Glutamatergic neuron (in vitro differentiated cells): Measurements from ENCODE around the gene COBL. TPM values are rescaled to one million over a fixed set of nuclear protein-coding genes. Genes with fewer than 3 reads are reported as not detected.

Experiments
- DNase-seq: peaks from one replicate; pipeline ENCODE4 v3.0.0; 2022
- H3K27ac Mint-ChIP-seq: one replicate; pipeline ENCODE4 v1.8.0; 2020; ENCODE audit warnings: mild to moderate bottlenecking, mixed read lengths, inconsistent platforms; ENCODE audit not compliant: unreplicated experiment
- H3K27me3 Mint-ChIP-seq: one replicate; pipeline ENCODE4 v1.8.0; 2020; ENCODE audit warnings: mild to moderate bottlenecking, moderate library complexity, mixed read lengths, inconsistent platforms; ENCODE audit not compliant: unreplicated experiment
- H3K36me3 Mint-ChIP-seq: one replicate; pipeline ENCODE4 v1.8.0; 2020; ENCODE audit warnings: mild to moderate bottlenecking, mixed read lengths, inconsistent platforms; ENCODE audit not compliant: unreplicated experiment
- H3K4me1 Mint-ChIP-seq: one replicate; pipeline ENCODE4 v1.8.0; 2020; ENCODE audit warnings: mild to moderate bottlenecking, low read depth, mixed read lengths, inconsistent platforms; ENCODE audit not compliant: unreplicated experiment
- H3K4me3 Mint-ChIP-seq: one replicate; pipeline ENCODE4 v1.8.0; 2020; ENCODE audit warnings: mild to moderate bottlenecking, mixed read lengths, inconsistent platforms; ENCODE audit not compliant: unreplicated experiment
- H3K9me3 Mint-ChIP-seq: one replicate; pipeline ENCODE4 v1.8.0; 2020; ENCODE audit warnings: mild to moderate bottlenecking, moderate library complexity, mixed read lengths, inconsistent platforms; ENCODE audit not compliant: unreplicated experiment
- total RNA-seq: library from RNA; stranded (reverse); fragmentation: NEBNext Ultra II Directional; extraction: Animal tissue kit (Norgen Biotek cat#: 25700); gene quantifications from one replicate; pipeline ENCODE4 v1.2.1, GENCODE V29; 2021; ENCODE audit not compliant: unreplicated experiment
- TF ChIP-seq, protein P1 (sequence below): fragments of 200-600 bp; sonication (generic); IDR thresholded peaks from one replicate; pipeline ENCODE4 v1.5.0; 2021; ENCODE audit not compliant: partially characterized antibody, unreplicated experiment

Gene COBL
- total RNA-seq, 1 donor from 2014 or later: 3.3 TPM

DNA sequence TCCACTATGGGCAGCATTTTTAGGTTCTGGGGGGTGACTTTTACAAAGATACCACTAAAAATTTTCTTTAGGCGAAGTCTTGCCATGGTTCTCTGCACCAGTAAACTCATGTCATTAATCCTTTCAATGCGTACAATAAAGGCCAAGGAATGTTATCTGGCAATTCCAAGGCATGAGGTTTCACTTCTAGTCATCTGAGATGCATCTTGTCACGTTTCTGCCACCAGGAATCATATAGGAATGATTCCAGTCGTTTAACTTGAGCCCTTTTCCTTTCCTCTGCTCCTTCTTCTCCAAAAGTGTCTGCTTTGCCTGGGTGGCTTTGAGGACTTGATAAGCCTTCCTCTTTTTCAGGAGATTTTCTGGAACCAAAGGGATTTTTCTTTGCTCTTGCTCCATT, 56.8 kb downstream of the COBL start:
- Mint-ChIP-seq H3K27ac (no peak overlapping the region), H3K4me3 (no peak overlapping the region), H3K4me1 (no peaks in the 10 kb centered on the region), H3K9me3 (peaks cover 2% of the 10 kb centered on the region), H3K36me3 (no peaks in the 10 kb centered on the region), H3K27me3 (peaks cover 1% of the 10 kb centered on the region)
- TF ChIP-seq, protein P1, sequence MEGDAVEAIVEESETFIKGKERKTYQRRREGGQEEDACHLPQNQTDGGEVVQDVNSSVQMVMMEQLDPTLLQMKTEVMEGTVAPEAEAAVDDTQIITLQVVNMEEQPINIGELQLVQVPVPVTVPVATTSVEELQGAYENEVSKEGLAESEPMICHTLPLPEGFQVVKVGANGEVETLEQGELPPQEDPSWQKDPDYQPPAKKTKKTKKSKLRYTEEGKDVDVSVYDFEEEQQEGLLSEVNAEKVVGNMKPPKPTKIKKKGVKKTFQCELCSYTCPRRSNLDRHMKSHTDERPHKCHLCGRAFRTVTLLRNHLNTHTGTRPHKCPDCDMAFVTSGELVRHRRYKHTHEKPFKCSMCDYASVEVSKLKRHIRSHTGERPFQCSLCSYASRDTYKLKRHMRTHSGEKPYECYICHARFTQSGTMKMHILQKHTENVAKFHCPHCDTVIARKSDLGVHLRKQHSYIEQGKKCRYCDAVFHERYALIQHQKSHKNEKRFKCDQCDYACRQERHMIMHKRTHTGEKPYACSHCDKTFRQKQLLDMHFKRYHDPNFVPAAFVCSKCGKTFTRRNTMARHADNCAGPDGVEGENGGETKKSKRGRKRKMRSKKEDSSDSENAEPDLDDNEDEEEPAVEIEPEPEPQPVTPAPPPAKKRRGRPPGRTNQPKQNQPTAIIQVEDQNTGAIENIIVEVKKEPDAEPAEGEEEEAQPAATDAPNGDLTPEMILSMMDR: no peak
- DNase-seq: no peak

DNA sequence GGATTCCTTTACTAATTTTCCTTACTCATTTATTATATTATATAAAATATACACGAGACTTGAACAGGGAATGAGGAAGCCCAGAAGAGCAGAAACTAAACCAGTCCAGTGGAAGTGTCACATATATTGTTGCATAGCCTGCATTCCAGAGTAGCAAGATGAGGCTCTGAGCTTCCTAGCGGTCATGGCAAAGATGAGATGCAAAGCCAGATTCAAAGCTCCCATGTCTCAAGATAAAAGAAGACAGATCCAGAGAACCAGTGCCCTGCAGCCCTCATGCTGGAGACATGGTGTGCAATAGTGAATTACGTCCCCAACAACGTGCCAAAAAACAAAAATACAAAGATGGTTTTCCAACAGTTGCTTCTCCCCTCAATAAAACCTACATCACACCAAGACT, 59.7 kb downstream of the COBL start:
- no peak for DNase-seq
- TF ChIP-seq, protein P1: no peak
- Mint-ChIP-seq H3K4me1 (no peaks in the 10 kb centered on the region), H3K4me3 (no peak overlapping the region), H3K27ac (no peak overlapping the region), H3K9me3 (no peaks in the 10 kb centered on the region), H3K27me3 (no peaks in the 10 kb centered on the region), H3K36me3 (no peaks in the 10 kb centered on the region)

DNA sequence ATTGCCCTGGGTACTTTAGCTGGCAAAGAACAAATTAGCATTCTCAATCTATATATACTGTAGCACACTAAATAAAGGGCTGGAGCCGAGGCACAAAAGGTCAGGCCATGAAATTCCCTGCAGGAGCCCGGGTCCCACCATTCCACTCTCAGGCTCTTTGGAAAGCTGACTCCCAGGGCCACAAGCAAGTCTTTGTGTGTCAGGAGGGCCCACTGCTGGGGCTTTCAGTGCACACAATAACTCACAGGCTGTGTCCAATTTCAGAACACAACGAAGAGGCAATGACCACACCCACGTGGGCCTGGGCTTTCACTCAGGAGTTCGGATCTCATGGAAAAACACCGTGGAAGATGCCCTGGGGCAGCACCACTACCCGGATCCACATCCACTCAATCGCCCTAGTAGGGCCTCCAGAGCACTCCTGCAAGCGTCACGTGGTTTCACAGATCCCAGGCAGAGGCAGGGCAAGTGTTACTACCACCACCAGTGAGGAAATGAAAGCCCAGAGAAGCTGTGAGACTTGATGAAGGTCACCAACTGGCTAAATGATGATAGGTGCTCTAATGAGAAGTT, 60.3 kb downstream of the COBL start:
- no peak overlapping the region for H3K4me3 Mint-ChIP-seq
- no peaks in the 10 kb centered on the region for H3K4me1 Mint-ChIP-seq
- no peak for DNase-seq
- no peaks in the 10 kb centered on the region for H3K9me3 Mint-ChIP-seq
- H3K27ac Mint-ChIP-seq: no peak overlapping the region
- no peaks in the 10 kb centered on the region for H3K27me3 Mint-ChIP-seq
- TF ChIP-seq, protein P1: no peak
- no peaks in the 10 kb centered on the region for H3K36me3 Mint-ChIP-seq

DNA sequence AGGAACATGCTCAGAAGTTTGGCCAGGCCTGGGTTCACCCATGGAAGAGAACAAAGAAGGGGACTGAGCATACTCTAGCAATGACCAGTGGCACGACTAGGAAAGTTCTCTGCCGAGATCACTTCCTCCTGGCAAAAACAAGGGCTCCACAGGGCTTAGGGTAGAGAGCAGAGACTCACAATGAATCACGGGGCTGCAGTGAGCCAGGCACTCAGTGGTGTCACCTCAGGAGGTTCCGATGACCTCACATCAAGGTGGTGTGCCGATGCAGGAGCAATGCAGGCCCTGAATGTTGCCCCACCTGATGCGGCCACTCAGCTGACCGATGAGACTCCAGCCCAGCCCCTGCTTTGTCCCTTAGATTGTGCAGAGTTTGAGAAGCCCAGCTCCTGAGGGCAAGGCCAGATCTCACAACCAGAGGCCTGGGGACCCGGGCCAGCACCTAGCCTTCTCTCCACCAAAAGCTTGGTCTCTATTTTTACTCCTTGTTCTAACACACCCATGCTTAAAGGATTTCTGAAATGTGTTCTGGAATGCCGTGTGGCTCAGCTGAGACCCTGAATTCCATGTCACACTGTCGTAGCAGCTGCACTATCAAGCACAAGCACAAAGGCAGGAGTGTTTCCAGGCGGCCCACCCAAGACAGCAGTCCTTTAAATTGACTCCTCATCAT, 60.9 kb downstream of the COBL start:
- DNase-seq: no peak
- TF ChIP-seq, protein P1: no peak
- H3K9me3 Mint-ChIP-seq: no peaks in the 10 kb centered on the region
- H3K27me3 Mint-ChIP-seq: no peaks in the 10 kb centered on the region
- no peaks in the 10 kb centered on the region for H3K36me3 Mint-ChIP-seq
- no peak overlapping the region for H3K4me3 Mint-ChIP-seq
- no peak overlapping the region for H3K27ac Mint-ChIP-seq
- H3K4me1 Mint-ChIP-seq: no peaks in the 10 kb centered on the region

DNA sequence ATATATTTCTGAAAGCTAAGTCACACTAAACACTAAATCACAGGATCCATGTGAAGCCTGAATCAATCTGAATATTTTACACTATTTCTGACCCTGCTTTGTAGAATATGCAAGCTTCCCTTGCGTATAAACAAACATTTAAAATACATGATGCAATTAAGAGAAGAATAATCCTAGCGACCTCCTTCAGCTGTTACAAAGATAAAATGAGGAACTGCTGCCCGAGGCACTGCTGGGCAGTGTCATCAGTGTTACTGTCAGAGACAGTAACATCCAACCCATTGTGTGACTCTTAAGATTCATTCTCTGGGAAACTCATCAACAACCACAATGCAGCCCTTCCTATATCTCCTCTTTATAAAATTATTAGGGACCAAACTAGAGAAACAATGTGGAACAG, 61.6 kb downstream of the COBL start:
- Mint-ChIP-seq H3K9me3 (no peaks in the 10 kb centered on the region), H3K27ac (no peak overlapping the region), H3K36me3 (no peaks in the 10 kb centered on the region), H3K4me1 (no peaks in the 10 kb centered on the region), H3K4me3 (no peak overlapping the region), H3K27me3 (no peaks in the 10 kb centered on the region)
- no peak for DNase-seq
- TF ChIP-seq, protein P1: no peak
